ENCODE measurements around the gene KLK2.

KLK2 gene

GRCh38 chr19:50851620-50852019 lies 21.6 kb upstream of the KLK2 start:
- no peak for DNase-seq

- DNase-seq = no peak
Observed at GRCh38 chr19:50854636-50855410, 18.4 kb upstream of the KLK2 start, which contains the start of gene KLK3. KLK3 (plus strand) TSS chr19:50854915; CDS start chr19:50854956, 41 bp downstream.

GRCh38 chr19:50857366-50857765 lies 15.9 kb upstream of the KLK2 start:
- DNase-seq = no peak

GRCh38 chr19:50858886-50859285 lies 14.4 kb upstream of the KLK2 start:
- no peak for DNase-seq

- DNase-seq = no peak
Observed at GRCh38 chr19:50859849-50860248, 13.4 kb upstream of the KLK2 start.

GRCh38 chr19:50861010-50861409 lies 12.2 kb upstream of the KLK2 start:
- no peak for DNase-seq

- no peak for DNase-seq
Observed at GRCh38 chr19:50861496-50862286, 11.5 kb upstream of the KLK2 start.

GRCh38 chr19:50869479-50869878 lies 3.8 kb upstream of the KLK2 start:
- no peak for DNase-seq

- DNase-seq = no peak
Observed at GRCh38 chr19:50870417-50871089, 2.7 kb upstream of the KLK2 start.

- DNase-seq = no peak
Observed at GRCh38 chr19:50874211-50874610, 972 bp downstream of the KLK2 start.

GRCh38 chr19:50875795-50876422 lies 2.7 kb downstream of the KLK2 start:
- DNase-seq = no peak

- DNase-seq = no peak
Observed at GRCh38 chr19:50876456-50876855, 3.2 kb downstream of the KLK2 start.

GRCh38 chr19:50877338-50877737 lies 4.1 kb downstream of the KLK2 start:
- no peak for DNase-seq

GRCh38 chr19:50878851-50879250 lies 5.6 kb downstream of the KLK2 start:
- DNase-seq = no peak

GRCh38 chr19:50880241-50880640 lies 7.0 kb downstream of the KLK2 start:
- no peak for DNase-seq

GRCh38 chr19:50882188-50882587 lies 8.9 kb downstream of the KLK2 start:
- no peak for DNase-seq

GRCh38 chr19:50889638-50890037 lies 16.4 kb downstream of the KLK2 start:
- no peak for DNase-seq

GRCh38 chr19:50890422-50891252 lies 17.4 kb downstream of the KLK2 start:
- DNase-seq = no peak

- no peak for DNase-seq
Observed at GRCh38 chr19:50891253-50891625, 18.0 kb downstream of the KLK2 start.

GRCh38 chr19:50893047-50893736 lies 20.0 kb downstream of the KLK2 start:
- no peak for DNase-seq

- DNase-seq = no peak
Observed at GRCh38 chr19:50894478-50895356, 21.5 kb downstream of the KLK2 start.
